MM.1S (cell line): ENCODE results near the gene GRAMD1B.

ENCODE experiments used
- DNase-seq: peaks from one replicate; pipeline ENCODE4 v3.0.0-alpha.2; 2015
- H2AFZ ChIP-seq: fragments of 300-600 bp; sonication (generic); 2 replicates; pipeline ENCODE4 v1.6.0; 2016; ENCODE audit warnings: antibody characterized with exemption, low read length
- H3F3A ChIP-seq: fragments of 300-600 bp; sonication (generic); 2 replicates; pipeline ENCODE4 v1.6.1; 2016; ENCODE audit warnings: mild to moderate bottlenecking, antibody characterized with exemption, low read length, moderate library complexity, mixed read lengths; ENCODE audit not compliant: insufficient read depth
- H3K27ac ChIP-seq: fragments of 300-600 bp; sonication (generic); 2 replicates; pipeline ENCODE4 v1.5.1; 2016; ENCODE audit warnings: mild to moderate bottlenecking, low read length
- H3K27me3 ChIP-seq: fragments of 300-600 bp; sonication (generic); replicated peaks from 2 replicates; pipeline ENCODE4 v1.6.0; 2016; ENCODE audit warnings: low read length; ENCODE audit not compliant: insufficient read depth
- H3K36me3 ChIP-seq: fragments of 300-600 bp; sonication (generic); replicated peaks from 2 replicates; pipeline ENCODE4 v1.6.1; 2016; ENCODE audit warnings: mild to moderate bottlenecking, low read length, mixed read lengths; ENCODE audit not compliant: insufficient read depth
- H3K4me1 ChIP-seq: fragments of 300-600 bp; sonication (generic); 2 replicates; pipeline ENCODE4 v1.6.1; 2016; ENCODE audit warnings: low read length, mixed read lengths
- H3K4me2 ChIP-seq: fragments of 300-600 bp; sonication (generic); 2 replicates; pipeline ENCODE4 v1.6.0; 2016; ENCODE audit warnings: low read depth, low read length
- H3K4me3 ChIP-seq: fragments of 300-600 bp; sonication (generic); 2 replicates; pipeline ENCODE4 v1.5.1; 2016; ENCODE audit warnings: low read length, mixed read lengths
- H3K79me2 ChIP-seq: fragments of 300-600 bp; sonication (generic); 2 replicates; pipeline ENCODE4 v1.6.1; 2016; ENCODE audit warnings: mixed run types, low read length, mixed read lengths
- H3K9ac ChIP-seq: fragments of 300-600 bp; sonication (generic); 2 replicates; pipeline ENCODE4 v1.6.1; 2016; ENCODE audit warnings: low read length, mixed read lengths
- H3K9me2 ChIP-seq: fragments of 300-600 bp; sonication (generic); replicated peaks from 2 replicates; pipeline ENCODE4 v1.6.1; 2016; ENCODE audit warnings: mild to moderate bottlenecking, low read length, mixed read lengths; ENCODE audit not compliant: insufficient read depth
- H3K9me3 ChIP-seq: fragments of 300-600 bp; sonication (generic); replicated peaks from 2 replicates; pipeline ENCODE4 v1.6.1; 2016; ENCODE audit warnings: mild to moderate bottlenecking, low read length, mixed read lengths; ENCODE audit not compliant: insufficient read depth
- H4K20me1 ChIP-seq: fragments of 300-600 bp; sonication (generic); 2 replicates; pipeline ENCODE4 v1.6.1; 2016; ENCODE audit warnings: mild to moderate bottlenecking, low read length, moderate library complexity, mixed read lengths; ENCODE audit not compliant: insufficient read depth
- CTCF ChIP-seq: fragments of 300-600 bp; sonication (generic); IDR thresholded peaks from 2 replicates; pipeline ENCODE4 v1.5.1; 2016; ENCODE audit warnings: antibody characterized with exemption, low read length, mixed read lengths
- EZH2 ChIP-seq: fragments of 300-600 bp; sonication (generic); optimal IDR thresholded peaks from 2 replicates; pipeline ENCODE3; 2017; ENCODE audit warnings: low read depth, mild to moderate bottlenecking, antibody characterized with exemption, low read length, mixed read lengths
- EZH2phosphoT487 ChIP-seq: fragments of 300-600 bp; sonication (generic); IDR thresholded peaks from 2 replicates; pipeline ENCODE4 v1.6.1; 2018; ENCODE audit warnings: antibody characterized with exemption, low read length

The GRAMD1B gene

GRCh38 chr11:123448823-123449222 is 18.8 kb downstream of the GRAMD1B start:
- Histone ChIP-seq H3K4me3 (no peak overlapping the region), H3K9me2 (no peaks in the 10 kb centered on the region), H2AFZ (no peak overlapping the region), H3K79me2 (no peaks in the 10 kb centered on the region), H3K9ac (no peak overlapping the region), H3K36me3 (no peaks in the 10 kb centered on the region), H3K9me3 (no peaks in the 10 kb centered on the region), H4K20me1 (no peaks in the 10 kb centered on the region), H3F3A (peaks cover 13% of the 10 kb centered on the region; the same call in 1 of the 2 replicates), H3K4me1 (peaks cover 20% of the 10 kb centered on the region), H3K27me3 (no peaks in the 10 kb centered on the region), H3K27ac (no peak overlapping the region), H3K4me2 (no peak overlapping the region)
- DNase-seq = no peak
- no peak for TF ChIP-seq EZH2
- TF ChIP-seq EZH2phosphoT487 = no peak
- no peak for TF ChIP-seq CTCF

GRCh38 chr11:123449436-123449835 is 19.4 kb downstream of the GRAMD1B start:
- no peak overlapping the region for H2AFZ ChIP-seq
- H3K4me3 ChIP-seq = no peak overlapping the region
- H3K79me2 ChIP-seq = no peaks in the 10 kb centered on the region
- H3K9ac ChIP-seq = no peak overlapping the region
- no peak overlapping the region for H3K27ac ChIP-seq
- no peaks in the 10 kb centered on the region for H3K27me3 ChIP-seq
- no peak overlapping the region for H3K4me2 ChIP-seq
- H4K20me1 ChIP-seq = no peaks in the 10 kb centered on the region
- TF ChIP-seq EZH2phosphoT487 = no peak
- no peak for TF ChIP-seq CTCF
- no peak for TF ChIP-seq EZH2
- H3K9me3 ChIP-seq = no peaks in the 10 kb centered on the region
- H3F3A ChIP-seq = peaks cover 13% of the 10 kb centered on the region; the same call in 1 of the 2 replicates
- DNase-seq = no peak
- H3K36me3 ChIP-seq = no peaks in the 10 kb centered on the region
- H3K9me2 ChIP-seq = no peaks in the 10 kb centered on the region
- peaks cover 20% of the 10 kb centered on the region for H3K4me1 ChIP-seq

- no peak overlapping the region for H3K9ac ChIP-seq
- no peaks in the 10 kb centered on the region for H3K27me3 ChIP-seq
- no peak overlapping the region for H3K27ac ChIP-seq
- no peak for DNase-seq
- H3F3A ChIP-seq = peaks cover 13% of the 10 kb centered on the region; the same call in 1 of the 2 replicates
- peaks cover 20% of the 10 kb centered on the region for H3K4me1 ChIP-seq
- no peaks in the 10 kb centered on the region for H3K9me3 ChIP-seq
- no peaks in the 10 kb centered on the region for H3K9me2 ChIP-seq
- H2AFZ ChIP-seq = no peak overlapping the region
- no peaks in the 10 kb centered on the region for H3K79me2 ChIP-seq
- no peak overlapping the region for H3K4me3 ChIP-seq
- no peaks in the 10 kb centered on the region for H3K36me3 ChIP-seq
- no peak for TF ChIP-seq CTCF
- TF ChIP-seq EZH2 = no peak
- no peak for TF ChIP-seq EZH2phosphoT487
- no peaks in the 10 kb centered on the region for H4K20me1 ChIP-seq
- H3K4me2 ChIP-seq = no peak overlapping the region
Observed at GRCh38 chr11:123450623-123451022, 20.6 kb downstream of the GRAMD1B start.
